SK-N-SH (cell line): Measurements from ENCODE around the gene CFAP57. TPM values are rescaled to one million over a fixed set of nuclear protein-coding genes. Genes with fewer than 3 reads are reported as not detected.
A peak's percentile ranks its signal among the peaks of the same experiment; 100 is the strongest.

Experiments
- CTCF ChIA-PET: fragments of 300-600, 350-600 bp; formaldehyde crosslinking; extraction: SDS; loops from one replicate; lab custom pipeline; 2021; lab: Yijun Ruan, JAX
- POLR2A ChIA-PET: fragments of 350-600 bp; sonication (Branson Sonifier 250); formaldehyde crosslinking; extraction: SDS; loops from one replicate; lab custom pipeline; 2020; ENCODE audit warnings: antibody characterized with exemption, inconsistent platforms; lab: Yijun Ruan, JAX
- DNase-seq: peaks from one replicate; pipeline ENCODE4 v3.0.0; 2012
- H2AFZ ChIP-seq: fragments of 200-600 bp; sonication (generic); 2 replicates; pipeline ENCODE4 v1.8.1; 2016; ENCODE audit warnings: antibody characterized with exemption, mild to moderate bottlenecking, low read depth
- H3F3A ChIP-seq: fragments of 200-600 bp; sonication (generic); replicated peaks from 2 replicates; pipeline ENCODE3; 2016; ENCODE audit warnings: antibody characterized with exemption, mild to moderate bottlenecking; ENCODE audit not compliant: insufficient read depth
- H3K27ac ChIP-seq, 2 experiments: fragments of 200-500 bp in 1 of 2; fragments of 200-600 bp in 1 of 2; sonication (Bioruptor generic) in 1 of 2; sonication (generic), shearing (Covaris generic) in 1 of 2; 2 replicates each; pipeline versions ENCODE4 v1.5.1 to v1.6.1; 2014 to 2016; ENCODE audit warnings: low read depth in 2 of 2, inconsistent platforms in 1 of 2, low read length in 1 of 2, mild to moderate bottlenecking in 1 of 2, mixed read lengths in 1 of 2
- H3K27me3 ChIP-seq: fragments of 200-600 bp; sonication (generic), shearing (Covaris generic); 2 replicates; pipeline ENCODE4 v1.6.1; 2016; ENCODE audit warnings: mixed run types; ENCODE audit not compliant: insufficient read depth
- H3K36me3 ChIP-seq, 2 experiments: fragments of 200-500 bp in 1 of 2; fragments of 200-600 bp in 1 of 2; sonication (Bioruptor generic) in 1 of 2; sonication (generic) in 1 of 2; replicated peaks in 1 of 2; 2 replicates each; pipeline versions ENCODE3 to v1.5.1; 2014 to 2016; ENCODE audit warnings: low read length in 1 of 2, mild to moderate bottlenecking in 1 of 2; ENCODE audit not compliant: insufficient read depth in 2 of 2, control insufficient read depth in 1 of 2
- H3K4me1 ChIP-seq, 2 experiments: fragments of 200-500 bp in 1 of 2; fragments of 200-600 bp in 1 of 2; sonication (Bioruptor generic) in 1 of 2; sonication (generic), shearing (Covaris generic) in 1 of 2; 2 replicates each; pipeline versions ENCODE4 v1.5.1 to v1.6.1; 2014 to 2016; ENCODE audit warnings: low read depth in 1 of 2, low read length in 1 of 2, mixed run types in 1 of 2; ENCODE audit not compliant: insufficient read depth in 2 of 2, control insufficient read depth in 1 of 2
- H3K4me2 ChIP-seq: fragments of 200-600 bp; sonication (generic), shearing (Covaris generic); 2 replicates; pipeline ENCODE4 v1.6.1; 2017; ENCODE audit warnings: mixed run types
- H3K4me3 ChIP-seq, 2 experiments: fragments of 200-500 bp in 1 of 2; fragments of 200-600 bp in 1 of 2; sonication (Bioruptor generic) in 1 of 2; sonication (generic), shearing (Covaris generic) in 1 of 2; 2 replicates each; pipeline versions ENCODE4 v1.5.1 to v1.8.1; 2014 to 2016; ENCODE audit warnings: low read depth in 2 of 2, inconsistent platforms in 1 of 2, low read length in 1 of 2, mild to moderate bottlenecking in 1 of 2, mixed read lengths in 1 of 2, moderate library complexity in 1 of 2
- H3K79me2 ChIP-seq: fragments of 200-600 bp; sonication (generic); 2 replicates; pipeline ENCODE4 v1.8.1; 2017; ENCODE audit warnings: mild to moderate bottlenecking; ENCODE audit not compliant: insufficient read depth
- H3K9ac ChIP-seq: fragments of 200-600 bp; sonication (generic); 2 replicates; pipeline ENCODE4 v1.6.1; 2017; ENCODE audit warnings: mixed run types
- H3K9me2 ChIP-seq: fragments of 200-600 bp; sonication (generic); 2 replicates; pipeline ENCODE4 v1.6.1; 2017; ENCODE audit warnings: mixed run types
- H3K9me3 ChIP-seq: fragments of 200-600 bp; sonication (generic); 2 replicates; pipeline ENCODE4 v1.6.1; 2017; ENCODE audit warnings: mixed run types, mild to moderate bottlenecking, moderate library complexity
- H4K20me1 ChIP-seq: fragments of 200-600 bp; sonication (generic); 2 replicates; pipeline ENCODE4 v1.6.1; 2017; ENCODE audit warnings: mild to moderate bottlenecking, mixed run types; ENCODE audit not compliant: insufficient read depth
- CHD2 ChIP-seq: fragments of 150-350 bp; IDR thresholded peaks from 2 replicates; pipeline ENCODE4 v1.6.1; 2018; ENCODE audit warnings: low read length; ENCODE audit not compliant: partially characterized antibody
- EZH2phosphoT487 ChIP-seq: fragments of 200-600 bp; sonication (generic); IDR thresholded peaks from 2 replicates; pipeline ENCODE4 v1.6.1; 2017; ENCODE audit warnings: low read depth, mixed run types, mild to moderate bottlenecking, antibody characterized with exemption, moderate library complexity, borderline replicate concordance
- FOXJ3 ChIP-seq: sonication (generic); formaldehyde crosslinking; IDR thresholded peaks from 2 replicates; pipeline ENCODE4 v1.5.1; 2020; ENCODE audit warnings: mild to moderate bottlenecking, missing genetic modification reagents
- FOXM1 ChIP-seq: IDR thresholded peaks from 2 replicates; pipeline ENCODE4 v1.4.0; 2012; ENCODE audit warnings: low read depth, mild to moderate bottlenecking
- GATA2 ChIP-seq: sonication (generic); formaldehyde crosslinking; IDR thresholded peaks from 2 replicates; pipeline ENCODE4 v1.5.0; 2020; ENCODE audit warnings: mild to moderate bottlenecking, missing genetic modification reagents
- NFIC ChIP-seq: IDR thresholded peaks from 2 replicates; pipeline ENCODE4 v1.4.0; 2012; ENCODE audit warnings: borderline replicate concordance
- NRF1 ChIP-seq: IDR thresholded peaks from 2 replicates; pipeline ENCODE4 v1.6.1; 2012; ENCODE audit warnings: low read depth, mild to moderate bottlenecking, low read length
- POLR2AphosphoS5 ChIP-seq: IDR thresholded peaks from 2 replicates; pipeline ENCODE4 v1.6.1; 2012; ENCODE audit warnings: low read depth, low read length
- RAD21 ChIP-seq: IDR thresholded peaks from 2 replicates; pipeline ENCODE4 v1.6.1; 2012; ENCODE audit warnings: mild to moderate bottlenecking, low read length
- RCOR1 ChIP-seq: fragments of 150-350 bp; IDR thresholded peaks from 2 replicates; pipeline ENCODE4 v1.6.1; 2017; ENCODE audit warnings: antibody characterized with exemption, low read length
- RFX5 ChIP-seq: IDR thresholded peaks from 2 replicates; pipeline ENCODE4 v1.6.1; 2012; ENCODE audit warnings: mild to moderate bottlenecking, improper control_type of control experiment, low read length
- SMC3 ChIP-seq: IDR thresholded peaks from 2 replicates; pipeline ENCODE4 v1.6.1; 2012; ENCODE audit warnings: low read depth, low read length, improper control_type of control experiment
- TAF1 ChIP-seq: IDR thresholded peaks from 2 replicates; pipeline ENCODE4 v1.6.1; 2012; ENCODE audit warnings: low read depth, mild to moderate bottlenecking, low read length, moderate library complexity, borderline replicate concordance
- TEAD4 ChIP-seq: IDR thresholded peaks from 2 replicates; pipeline ENCODE4 v1.4.0; 2012; ENCODE audit warnings: mild to moderate bottlenecking, borderline replicate concordance; ENCODE audit not compliant: insufficient read depth
- WGBS: methylation state at CpG from one replicate; pipeline ENCODE4 v1.1.6; 2017; ENCODE audit warnings: low lambda C conversion rate; 5-methylcytosine and 5-hydroxymethylcytosine counted together
- polyA plus RNA-seq, 3 experiments: library from polyadenylated mRNA; depleted of rRNA; stranded (reverse); fragments of >200 nt; gene quantifications; 2 replicates each; pipeline ENCODE4 v1.2.3, GENCODE V29; 2012
- TF ChIP-seq, protein P1 (sequence below): IDR thresholded peaks from 2 replicates; pipeline ENCODE4 v1.6.1; 2012; ENCODE audit warnings: mild to moderate bottlenecking, low read depth, low read length, moderate library complexity
- TF ChIP-seq, protein P2 (sequence below): IDR thresholded peaks from 2 replicates; pipeline ENCODE4 v1.4.0; 2012; ENCODE audit warnings: low read depth, borderline replicate concordance
- TF ChIP-seq, protein P3 (sequence below): IDR thresholded peaks from 2 replicates; pipeline ENCODE4 v1.4.0; 2012; ENCODE audit warnings: low read depth, borderline replicate concordance
- TF ChIP-seq, protein P4 (sequence below): IDR thresholded peaks from 2 replicates; pipeline ENCODE4; 2012
- TF ChIP-seq, protein P5 (sequence below): IDR thresholded peaks from 2 replicates; pipeline ENCODE4 v1.4.0; 2012; ENCODE audit warnings: low read depth

CFAP57 gene
- polyA plus RNA-seq, 1 of the 3 experiments (the other 2 are of a cell fraction), result 0.36 TPM

DNA sequence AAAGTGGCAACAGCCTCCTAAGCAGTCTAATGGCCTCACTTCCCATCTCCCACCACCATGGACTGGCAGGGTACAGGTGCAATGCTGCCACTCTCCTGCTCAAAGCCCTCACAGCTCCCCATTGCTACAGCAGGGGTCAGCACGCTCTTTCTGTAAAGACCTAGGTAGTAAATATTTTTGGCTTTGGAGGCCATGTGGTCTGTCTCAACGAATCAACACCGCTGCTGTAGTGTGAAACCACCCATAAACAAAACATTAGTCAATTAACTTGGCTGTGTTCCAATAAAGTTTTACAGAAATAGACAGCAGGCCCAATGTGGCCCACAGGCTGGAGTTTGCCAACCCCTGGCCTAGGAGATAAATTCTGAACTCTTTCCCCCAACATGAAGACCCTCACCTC lies 53.0 kb downstream of the CFAP57 start:
- no peak for TF ChIP-seq GATA2
- 0 out of 2 replicates have a peak, but pooled peaks have one; percentile 13 for TF ChIP-seq NFIC
- WGBS, result 66% methylated on average over 3 of the region's 3 CpGs
- Histone ChIP-seq H3K4me1 (no peaks in the 10 kb centered on the region), H3K4me2 (no peak overlapping the region), H4K20me1 (no peaks in the 10 kb centered on the region), H3F3A (no peaks in the 10 kb centered on the region), H2AFZ (no peak overlapping the region), H3K9ac (no peak overlapping the region), H3K27me3 (no peaks in the 10 kb centered on the region), H3K79me2 (no peaks in the 10 kb centered on the region), H3K36me3 (no peaks in the 10 kb centered on the region), H3K9me2 (no peaks in the 10 kb centered on the region), H3K4me3 (no peak overlapping the region), H3K27ac (no peak overlapping the region), H3K9me3 (no peaks in the 10 kb centered on the region)
- POLR2A ChIA-PET, result no interaction called here
- DNase-seq, result no peak
- CTCF ChIA-PET, result interaction anchor here (2.4 to 9.3 kb wide), 4 partner anchors 11 to 188 kb away, joined by 9 to 134 read pairs (median 15); partner anchors contain the start of gene CDC20

DNA sequence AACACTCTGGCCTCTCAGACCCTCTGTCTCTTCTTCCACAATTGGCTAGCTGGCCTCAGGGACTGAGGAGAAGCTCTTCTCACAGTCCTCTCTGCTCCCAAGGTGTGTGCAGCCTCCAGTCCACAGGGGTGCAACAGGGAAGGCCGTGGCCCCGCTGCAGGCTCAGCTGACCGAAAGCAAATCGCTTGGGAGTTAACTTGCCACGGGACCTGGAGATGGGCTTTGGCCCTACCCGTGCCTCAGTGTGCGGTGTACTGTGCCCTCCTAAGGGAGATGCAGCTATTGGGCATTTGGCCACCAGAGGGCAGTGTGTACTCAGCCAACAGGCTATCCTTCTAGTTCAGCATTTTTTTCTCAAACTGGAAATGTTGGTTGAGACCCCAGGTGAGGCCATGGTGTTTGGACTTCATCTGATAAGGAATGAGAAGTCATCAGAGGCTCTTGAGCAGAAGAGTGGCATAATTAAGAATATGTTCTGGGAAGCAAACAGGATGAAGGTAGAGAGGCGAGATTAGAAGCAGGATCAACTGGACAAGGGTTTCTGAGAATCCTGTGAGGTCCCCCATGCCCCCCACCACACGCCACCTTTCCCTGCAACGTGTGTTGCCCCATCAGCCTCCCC lies 55.1 kb downstream of the CFAP57 start:
- H3K4me3 ChIP-seq, result no peak overlapping the region; a peak in 1 of 4 replicates
- no peaks in the 10 kb centered on the region for H3K36me3 ChIP-seq
- CTCF ChIA-PET, result interaction anchor here (0.5 to 9.3 kb wide), 65 partner anchors 8 to 814 kb away, joined by 3 to 134 read pairs (median 4); partner anchors contain the start of genes CDC20, KDM4A, MED8 and SZT2
- DNase-seq, result peak; percentile 79
- no peaks in the 10 kb centered on the region for H3K9me2 ChIP-seq
- H3F3A ChIP-seq, result peaks cover 2% of the 10 kb centered on the region
- no peak overlapping the region for H3K27ac ChIP-seq
- no peak overlapping the region for H3K4me2 ChIP-seq
- no peaks in the 10 kb centered on the region for H3K79me2 ChIP-seq
- H3K9me3 ChIP-seq, result no peaks in the 10 kb centered on the region
- H2AFZ ChIP-seq, result no peak overlapping the region; the same call in 1 of the 2 replicates
- peaks cover 0 to under 1% of the 10 kb centered on the region in 2 experiments; a peak in 1 of 4 replicates for H3K4me1 ChIP-seq
- no peak overlapping the region for H3K9ac ChIP-seq
- POLR2A ChIA-PET, result interaction anchor here (0.6 to 1.2 kb wide), 4 partner anchors 157 to 447 kb away, joined by 3 to 6 read pairs (median 4); partner anchors contain the start of genes MED8 and SZT2
- no peaks in the 10 kb centered on the region for H3K27me3 ChIP-seq
- H4K20me1 ChIP-seq, result no peaks in the 10 kb centered on the region
- 29% methylated on average over 6 of the region's 10 CpGs for WGBS
- TF ChIP-seq FOXJ3 (CRISPR knock-in tag) (no peak), CHD2 (no peak), RFX5 (no peak), RAD21 (peak; percentile 97), SMC3 (peak; percentile 93), EZH2phosphoT487 (no peak), FOXM1 (no peak), RCOR1 (no peak), GATA2 (no peak), NRF1 (0 out of 2 replicates have a peak, but pooled peaks have one; percentile 7), TEAD4 (no peak), POLR2AphosphoS5 (no peak), TAF1 (no peak), NFIC (no peak)
- TF ChIP-seq, protein P1, sequence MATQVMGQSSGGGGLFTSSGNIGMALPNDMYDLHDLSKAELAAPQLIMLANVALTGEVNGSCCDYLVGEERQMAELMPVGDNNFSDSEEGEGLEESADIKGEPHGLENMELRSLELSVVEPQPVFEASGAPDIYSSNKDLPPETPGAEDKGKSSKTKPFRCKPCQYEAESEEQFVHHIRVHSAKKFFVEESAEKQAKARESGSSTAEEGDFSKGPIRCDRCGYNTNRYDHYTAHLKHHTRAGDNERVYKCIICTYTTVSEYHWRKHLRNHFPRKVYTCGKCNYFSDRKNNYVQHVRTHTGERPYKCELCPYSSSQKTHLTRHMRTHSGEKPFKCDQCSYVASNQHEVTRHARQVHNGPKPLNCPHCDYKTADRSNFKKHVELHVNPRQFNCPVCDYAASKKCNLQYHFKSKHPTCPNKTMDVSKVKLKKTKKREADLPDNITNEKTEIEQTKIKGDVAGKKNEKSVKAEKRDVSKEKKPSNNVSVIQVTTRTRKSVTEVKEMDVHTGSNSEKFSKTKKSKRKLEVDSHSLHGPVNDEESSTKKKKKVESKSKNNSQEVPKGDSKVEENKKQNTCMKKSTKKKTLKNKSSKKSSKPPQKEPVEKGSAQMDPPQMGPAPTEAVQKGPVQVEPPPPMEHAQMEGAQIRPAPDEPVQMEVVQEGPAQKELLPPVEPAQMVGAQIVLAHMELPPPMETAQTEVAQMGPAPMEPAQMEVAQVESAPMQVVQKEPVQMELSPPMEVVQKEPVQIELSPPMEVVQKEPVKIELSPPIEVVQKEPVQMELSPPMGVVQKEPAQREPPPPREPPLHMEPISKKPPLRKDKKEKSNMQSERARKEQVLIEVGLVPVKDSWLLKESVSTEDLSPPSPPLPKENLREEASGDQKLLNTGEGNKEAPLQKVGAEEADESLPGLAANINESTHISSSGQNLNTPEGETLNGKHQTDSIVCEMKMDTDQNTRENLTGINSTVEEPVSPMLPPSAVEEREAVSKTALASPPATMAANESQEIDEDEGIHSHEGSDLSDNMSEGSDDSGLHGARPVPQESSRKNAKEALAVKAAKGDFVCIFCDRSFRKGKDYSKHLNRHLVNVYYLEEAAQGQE, result no peak
- TF ChIP-seq, protein P2, sequence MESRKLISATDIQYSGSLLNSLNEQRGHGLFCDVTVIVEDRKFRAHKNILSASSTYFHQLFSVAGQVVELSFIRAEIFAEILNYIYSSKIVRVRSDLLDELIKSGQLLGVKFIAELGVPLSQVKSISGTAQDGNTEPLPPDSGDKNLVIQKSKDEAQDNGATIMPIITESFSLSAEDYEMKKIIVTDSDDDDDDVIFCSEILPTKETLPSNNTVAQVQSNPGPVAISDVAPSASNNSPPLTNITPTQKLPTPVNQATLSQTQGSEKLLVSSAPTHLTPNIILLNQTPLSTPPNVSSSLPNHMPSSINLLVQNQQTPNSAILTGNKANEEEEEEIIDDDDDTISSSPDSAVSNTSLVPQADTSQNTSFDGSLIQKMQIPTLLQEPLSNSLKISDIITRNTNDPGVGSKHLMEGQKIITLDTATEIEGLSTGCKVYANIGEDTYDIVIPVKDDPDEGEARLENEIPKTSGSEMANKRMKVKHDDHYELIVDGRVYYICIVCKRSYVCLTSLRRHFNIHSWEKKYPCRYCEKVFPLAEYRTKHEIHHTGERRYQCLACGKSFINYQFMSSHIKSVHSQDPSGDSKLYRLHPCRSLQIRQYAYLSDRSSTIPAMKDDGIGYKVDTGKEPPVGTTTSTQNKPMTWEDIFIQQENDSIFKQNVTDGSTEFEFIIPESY, result no peak
- TF ChIP-seq, protein P3, sequence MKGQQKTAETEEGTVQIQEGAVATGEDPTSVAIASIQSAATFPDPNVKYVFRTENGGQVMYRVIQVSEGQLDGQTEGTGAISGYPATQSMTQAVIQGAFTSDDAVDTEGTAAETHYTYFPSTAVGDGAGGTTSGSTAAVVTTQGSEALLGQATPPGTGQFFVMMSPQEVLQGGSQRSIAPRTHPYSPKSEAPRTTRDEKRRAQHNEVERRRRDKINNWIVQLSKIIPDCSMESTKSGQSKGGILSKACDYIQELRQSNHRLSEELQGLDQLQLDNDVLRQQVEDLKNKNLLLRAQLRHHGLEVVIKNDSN, result no peak
- TF ChIP-seq, protein P4, sequence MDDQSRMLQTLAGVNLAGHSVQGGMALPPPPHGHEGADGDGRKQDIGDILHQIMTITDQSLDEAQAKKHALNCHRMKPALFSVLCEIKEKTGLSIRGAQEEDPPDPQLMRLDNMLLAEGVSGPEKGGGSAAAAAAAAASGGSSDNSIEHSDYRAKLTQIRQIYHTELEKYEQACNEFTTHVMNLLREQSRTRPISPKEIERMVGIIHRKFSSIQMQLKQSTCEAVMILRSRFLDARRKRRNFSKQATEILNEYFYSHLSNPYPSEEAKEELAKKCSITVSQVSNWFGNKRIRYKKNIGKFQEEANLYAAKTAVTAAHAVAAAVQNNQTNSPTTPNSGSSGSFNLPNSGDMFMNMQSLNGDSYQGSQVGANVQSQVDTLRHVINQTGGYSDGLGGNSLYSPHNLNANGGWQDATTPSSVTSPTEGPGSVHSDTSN, result no peak
- TF ChIP-seq, protein P5, sequence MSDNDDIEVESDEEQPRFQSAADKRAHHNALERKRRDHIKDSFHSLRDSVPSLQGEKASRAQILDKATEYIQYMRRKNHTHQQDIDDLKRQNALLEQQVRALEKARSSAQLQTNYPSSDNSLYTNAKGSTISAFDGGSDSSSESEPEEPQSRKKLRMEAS, result no peak
